ENCODE results near the gene MEGF10.

MEGF10 gene

GRCh38 chr5:127410959-127411358, 120.4 kb downstream of the MEGF10 start:
- H3K4me3 ChIP-seq (ENCODE audit: low read depth, low read length, poor library complexity, severe bottlenecking), result no peak overlapping the region
- no peaks in the 10 kb centered on the region for H3K9me3 ChIP-seq (ENCODE audit: low read length)
- no peaks in the 10 kb centered on the region for H3K9me2 ChIP-seq (ENCODE audit: low read depth, low read length)
- H4K20me1 ChIP-seq (ENCODE audit: insufficient read depth, low read length), result no peaks in the 10 kb centered on the region
- no peaks in the 10 kb centered on the region for H3F3A ChIP-seq (ENCODE audit: insufficient read depth, low read length)
- H3K27me3 ChIP-seq (ENCODE audit: insufficient read depth, low read length), result no peaks in the 10 kb centered on the region
- H3K4me1 ChIP-seq (ENCODE audit: insufficient read depth, low read length, severe bottlenecking), result no peaks in the 10 kb centered on the region
- no peak overlapping the region for H3K27ac ChIP-seq (ENCODE audit: low read depth, low read length, poor library complexity, severe bottlenecking)
- H3K79me2 ChIP-seq (ENCODE audit: insufficient read depth, low read length), result no peaks in the 10 kb centered on the region
- no peak overlapping the region for H3K9ac ChIP-seq (ENCODE audit: low read length)
- H3K4me2 ChIP-seq (ENCODE audit: low read length), result no peak overlapping the region
- TF ChIP-seq CTCF (IDR thresholded peaks at IDR 0.05; ENCODE audit: low read length), result no peak
- TF ChIP-seq EZH2 (IDR thresholded peaks at IDR 0.05; ENCODE audit: borderline replicate concordance, low read length), result no peak
- no peak overlapping the region for H2AFZ ChIP-seq (ENCODE audit: low read length)
- no peaks in the 10 kb centered on the region for H3K36me3 ChIP-seq (ENCODE audit: insufficient read depth, low read length)

GRCh38 chr5:127411381-127411780, 120.8 kb downstream of the MEGF10 start:
- no peak overlapping the region for H3K9ac ChIP-seq (ENCODE audit: low read length)
- no peak overlapping the region for H3K4me2 ChIP-seq (ENCODE audit: low read length)
- no peaks in the 10 kb centered on the region for H3K79me2 ChIP-seq (ENCODE audit: insufficient read depth, low read length)
- no peak overlapping the region for H2AFZ ChIP-seq (ENCODE audit: low read length)
- H3K27ac ChIP-seq (ENCODE audit: low read depth, low read length, poor library complexity, severe bottlenecking), result no peak overlapping the region
- TF ChIP-seq EZH2 (IDR thresholded peaks at IDR 0.05; ENCODE audit: borderline replicate concordance, low read length) (no peak), CTCF (IDR thresholded peaks at IDR 0.05; ENCODE audit: low read length) (no peak)
- no peaks in the 10 kb centered on the region for H3K9me3 ChIP-seq (ENCODE audit: low read length)
- no peaks in the 10 kb centered on the region for H4K20me1 ChIP-seq (ENCODE audit: insufficient read depth, low read length)
- H3K9me2 ChIP-seq (ENCODE audit: low read depth, low read length), result no peaks in the 10 kb centered on the region
- no peaks in the 10 kb centered on the region for H3K27me3 ChIP-seq (ENCODE audit: insufficient read depth, low read length)
- no peaks in the 10 kb centered on the region for H3K4me1 ChIP-seq (ENCODE audit: insufficient read depth, low read length, severe bottlenecking)
- no peaks in the 10 kb centered on the region for H3K36me3 ChIP-seq (ENCODE audit: insufficient read depth, low read length)
- H3K4me3 ChIP-seq (ENCODE audit: low read depth, low read length, poor library complexity, severe bottlenecking), result no peak overlapping the region
- H3F3A ChIP-seq (ENCODE audit: insufficient read depth, low read length), result no peaks in the 10 kb centered on the region

- Histone ChIP-seq H3K9me2 (ENCODE audit: low read depth, low read length) (no peaks in the 10 kb centered on the region), H3K9ac (ENCODE audit: low read length) (no peak overlapping the region), H3K4me2 (ENCODE audit: low read length) (no peak overlapping the region), H3K4me3 (ENCODE audit: low read depth, low read length, poor library complexity, severe bottlenecking) (no peak overlapping the region), H3K79me2 (ENCODE audit: insufficient read depth, low read length) (no peaks in the 10 kb centered on the region), H3K9me3 (ENCODE audit: low read length) (no peaks in the 10 kb centered on the region), H3K27me3 (ENCODE audit: insufficient read depth, low read length) (no peaks in the 10 kb centered on the region), H3K4me1 (ENCODE audit: insufficient read depth, low read length, severe bottlenecking) (no peaks in the 10 kb centered on the region), H3K27ac (ENCODE audit: low read depth, low read length, poor library complexity, severe bottlenecking) (no peak overlapping the region), H2AFZ (ENCODE audit: low read length) (no peak overlapping the region), H3K36me3 (ENCODE audit: insufficient read depth, low read length) (no peaks in the 10 kb centered on the region), H4K20me1 (ENCODE audit: insufficient read depth, low read length) (no peaks in the 10 kb centered on the region), H3F3A (ENCODE audit: insufficient read depth, low read length) (no peaks in the 10 kb centered on the region)
- TF ChIP-seq EZH2 (IDR thresholded peaks at IDR 0.05; ENCODE audit: borderline replicate concordance, low read length), result no peak
- no peak for TF ChIP-seq CTCF (IDR thresholded peaks at IDR 0.05; ENCODE audit: low read length)
Observed at GRCh38 chr5:127412698-127413097, 122.1 kb downstream of the MEGF10 start.
